ENCODE data around the gene C3orf49. TPM values are rescaled to one million over a fixed set of nuclear protein-coding genes. Genes with fewer than 3 reads are reported as not detected.
A peak's percentile ranks its signal among the peaks of the same experiment; 100 is the strongest.

C3orf49 gene
- total RNA-seq, 1 donor from 2014 or later: not detected

DNA sequence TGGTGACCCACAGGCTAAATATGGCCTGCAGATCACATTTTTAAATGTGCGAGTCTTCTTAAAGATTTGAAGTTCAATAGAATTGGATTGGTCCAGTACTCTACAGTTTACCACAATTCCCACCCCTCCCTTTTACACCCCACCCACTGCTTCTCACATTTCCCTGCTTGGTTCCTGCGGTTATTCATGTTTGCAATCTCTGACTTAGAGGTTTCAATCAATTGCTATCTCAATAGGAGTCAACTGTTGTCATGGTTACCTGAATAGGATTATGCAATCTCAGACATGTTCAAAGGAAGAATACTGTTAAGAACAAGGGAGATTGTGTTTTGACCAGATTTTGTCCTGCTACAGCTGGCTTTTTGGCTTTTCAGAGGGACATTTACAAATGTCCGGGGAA lies 4.9 kb upstream of the C3orf49 start:
- TF ChIP-seq, protein P1, sequence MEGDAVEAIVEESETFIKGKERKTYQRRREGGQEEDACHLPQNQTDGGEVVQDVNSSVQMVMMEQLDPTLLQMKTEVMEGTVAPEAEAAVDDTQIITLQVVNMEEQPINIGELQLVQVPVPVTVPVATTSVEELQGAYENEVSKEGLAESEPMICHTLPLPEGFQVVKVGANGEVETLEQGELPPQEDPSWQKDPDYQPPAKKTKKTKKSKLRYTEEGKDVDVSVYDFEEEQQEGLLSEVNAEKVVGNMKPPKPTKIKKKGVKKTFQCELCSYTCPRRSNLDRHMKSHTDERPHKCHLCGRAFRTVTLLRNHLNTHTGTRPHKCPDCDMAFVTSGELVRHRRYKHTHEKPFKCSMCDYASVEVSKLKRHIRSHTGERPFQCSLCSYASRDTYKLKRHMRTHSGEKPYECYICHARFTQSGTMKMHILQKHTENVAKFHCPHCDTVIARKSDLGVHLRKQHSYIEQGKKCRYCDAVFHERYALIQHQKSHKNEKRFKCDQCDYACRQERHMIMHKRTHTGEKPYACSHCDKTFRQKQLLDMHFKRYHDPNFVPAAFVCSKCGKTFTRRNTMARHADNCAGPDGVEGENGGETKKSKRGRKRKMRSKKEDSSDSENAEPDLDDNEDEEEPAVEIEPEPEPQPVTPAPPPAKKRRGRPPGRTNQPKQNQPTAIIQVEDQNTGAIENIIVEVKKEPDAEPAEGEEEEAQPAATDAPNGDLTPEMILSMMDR (IDR thresholded peaks at IDR 0.05; ENCODE audit: insufficient read depth, low read length, severe bottlenecking): no peak
- H3K36me3 ChIP-seq (ENCODE audit: control insufficient read depth, insufficient read depth, low read length): no peaks in the 10 kb centered on the region
- no peak for FAIRE-seq
- H3K27me3 ChIP-seq (ENCODE audit: control insufficient read depth, insufficient read depth, low read length): no peaks in the 10 kb centered on the region
- peak; percentile 49 for DNase-seq (ENCODE audit: low read depth)
- H3K4me3 ChIP-seq (ENCODE audit: low read depth, low read length): no peak overlapping the region

DNA sequence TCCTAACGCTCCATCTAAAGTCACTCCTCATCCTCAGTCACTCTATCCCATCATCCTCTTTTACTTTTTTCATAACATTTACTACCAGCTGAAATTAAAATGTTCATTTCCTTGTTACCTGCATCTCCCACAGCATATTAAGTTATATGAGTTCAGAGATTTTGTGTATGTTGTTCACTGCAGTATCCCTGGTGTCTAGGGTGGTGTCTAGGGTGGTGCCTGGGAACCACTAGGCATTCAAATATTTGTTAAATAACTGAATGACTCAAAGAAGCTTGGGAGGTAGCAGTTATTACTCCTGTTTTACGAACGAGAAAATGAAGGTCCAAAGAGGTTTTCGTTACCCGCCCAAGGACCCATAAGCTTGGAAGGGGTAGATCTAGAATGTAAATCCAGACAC lies 1.9 kb upstream of the C3orf49 start:
- Histone ChIP-seq H3K27me3 (ENCODE audit: control insufficient read depth, insufficient read depth, low read length) (no peaks in the 10 kb centered on the region), H3K36me3 (ENCODE audit: control insufficient read depth, insufficient read depth, low read length) (no peaks in the 10 kb centered on the region), H3K4me3 (ENCODE audit: low read depth, low read length) (no peak overlapping the region)
- DNase-seq (ENCODE audit: low read depth) (no peak), FAIRE-seq (no peak)
- TF ChIP-seq, protein P1 (IDR thresholded peaks at IDR 0.05; ENCODE audit: insufficient read depth, low read length, severe bottlenecking): no peak

DNA sequence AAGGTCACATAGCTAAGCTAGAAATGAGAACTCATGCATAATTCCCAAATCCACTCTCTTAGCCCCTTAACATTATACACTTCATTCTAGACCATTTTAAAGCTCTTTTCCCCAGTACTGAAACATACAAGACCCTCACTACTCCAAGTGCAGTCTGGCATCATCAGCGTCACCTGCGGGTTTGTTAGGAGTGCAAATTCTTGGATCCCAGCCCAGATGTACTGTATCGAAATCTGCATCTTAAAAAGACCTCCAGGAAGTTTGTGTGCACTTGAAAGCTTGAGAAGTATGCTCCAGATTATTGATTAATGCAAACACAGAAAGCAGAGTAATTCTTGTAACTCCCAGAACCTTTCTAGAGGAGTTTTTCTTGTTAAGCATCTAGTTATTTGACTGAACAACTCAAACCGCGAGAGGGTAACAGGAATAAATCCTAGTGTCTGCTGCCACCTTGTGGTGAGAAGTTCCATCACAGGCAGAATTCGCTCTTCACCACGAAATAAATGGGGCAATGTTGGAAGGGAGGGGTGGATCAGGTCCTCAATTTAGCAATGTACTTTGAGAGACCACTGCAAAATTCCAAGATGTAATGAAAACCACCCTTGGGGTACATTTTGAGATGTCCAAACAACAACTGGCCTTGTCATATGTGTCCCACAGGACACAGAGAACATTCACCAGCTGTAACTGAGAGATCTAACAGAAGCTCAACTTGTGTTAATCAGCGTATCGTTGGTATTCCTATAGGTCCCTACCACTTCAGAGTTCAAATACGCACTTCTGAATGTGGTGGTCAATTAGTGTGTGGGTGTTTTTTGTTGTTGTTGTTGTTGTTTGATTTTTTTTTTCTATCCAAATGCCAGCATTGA lies 583 bp upstream of the C3orf49 start:
- DNase-seq (ENCODE audit: low read depth) (peak; percentile 52), FAIRE-seq (peak; percentile 96)
- H3K27me3 ChIP-seq (ENCODE audit: control insufficient read depth, insufficient read depth, low read length): no peaks in the 10 kb centered on the region
- TF ChIP-seq, protein P1 (IDR thresholded peaks at IDR 0.05; ENCODE audit: insufficient read depth, low read length, severe bottlenecking): peak; percentile 70
- H3K36me3 ChIP-seq (ENCODE audit: control insufficient read depth, insufficient read depth, low read length): no peaks in the 10 kb centered on the region
- no peak overlapping the region for H3K4me3 ChIP-seq (ENCODE audit: low read depth, low read length)

DNA sequence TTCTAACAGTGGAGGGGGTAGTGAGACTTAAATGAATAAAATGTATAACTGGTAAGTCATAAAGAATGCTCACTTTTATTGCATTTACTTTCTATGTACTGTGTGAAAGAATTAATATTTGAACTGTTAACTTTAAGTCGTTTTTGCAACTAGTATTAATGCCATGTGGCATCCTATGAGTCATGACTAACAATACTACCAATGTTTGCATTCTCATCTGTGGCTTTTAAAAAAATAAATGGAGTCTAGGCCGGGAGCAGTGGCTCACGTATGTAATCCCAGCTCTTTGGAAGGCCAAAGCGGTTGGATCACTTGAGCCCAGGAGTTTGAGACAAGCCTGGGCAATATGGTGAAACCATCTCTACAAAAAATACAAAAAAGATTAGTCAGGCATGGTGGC lies 5.2 kb downstream of the C3orf49 start:
- FAIRE-seq (no peak), DNase-seq (ENCODE audit: low read depth) (peak; percentile 99)
- Histone ChIP-seq H3K4me3 (ENCODE audit: low read depth, low read length) (no peak overlapping the region), H3K36me3 (ENCODE audit: control insufficient read depth, insufficient read depth, low read length) (no peaks in the 10 kb centered on the region), H3K27me3 (ENCODE audit: control insufficient read depth, insufficient read depth, low read length) (no peaks in the 10 kb centered on the region)
- TF ChIP-seq, protein P1 (IDR thresholded peaks at IDR 0.05; ENCODE audit: insufficient read depth, low read length, severe bottlenecking): no peak

DNA sequence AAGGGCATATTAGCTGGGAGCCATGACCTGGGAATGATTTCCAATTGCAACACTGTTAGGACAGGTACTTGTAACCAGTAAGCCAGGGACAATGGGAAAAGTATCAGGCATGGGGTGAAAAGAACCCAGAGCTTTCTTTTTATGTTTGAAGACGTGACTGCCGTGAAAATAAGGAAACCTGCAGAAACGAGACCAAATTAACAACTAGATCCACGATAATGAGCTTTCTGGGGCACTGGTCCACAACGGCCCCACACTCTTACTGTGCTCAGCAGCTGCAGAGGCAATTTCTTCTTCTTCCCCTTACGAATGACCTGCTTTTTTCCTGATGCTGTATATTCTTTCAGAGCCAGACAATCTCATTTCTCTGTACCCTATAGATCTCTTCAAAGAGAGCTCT lies 11.4 kb downstream of the C3orf49 start:
- DNase-seq (ENCODE audit: low read depth) (no peak), FAIRE-seq (no peak)
- Histone ChIP-seq H3K36me3 (ENCODE audit: control insufficient read depth, insufficient read depth, low read length) (no peaks in the 10 kb centered on the region), H3K4me3 (ENCODE audit: low read depth, low read length) (no peak overlapping the region), H3K27me3 (ENCODE audit: control insufficient read depth, insufficient read depth, low read length) (no peaks in the 10 kb centered on the region)
- TF ChIP-seq, protein P1 (IDR thresholded peaks at IDR 0.05; ENCODE audit: insufficient read depth, low read length, severe bottlenecking): no peak
